Mesothelial cell of epicardium (in vitro differentiated cells): ENCODE results near the gene METTL4. TPM values are rescaled to one million over a fixed set of nuclear protein-coding genes. Genes with fewer than 3 reads are reported as not detected.
"Not testable (repeated sequence)": the region's sequence is repeated elsewhere in the genome, so short reads cannot be mapped to it uniquely, and the experiment has no call there.

Source experiments
- DNase-seq, 2 experiments: peaks; one replicate each; pipeline ENCODE4 v3.0.0; 2021; ENCODE audit warnings: low spot score in 2 of 2; ENCODE audit not compliant: unreplicated experiment in 2 of 2
- H3K27ac Mint-ChIP-seq: 2 replicates; pipeline ENCODE4 v1.8.0; 2021; ENCODE audit warnings: mixed read lengths
- H3K27me3 Mint-ChIP-seq: 2 replicates; pipeline ENCODE4 v1.8.0; 2021; ENCODE audit warnings: low read depth, mixed read lengths
- H3K36me3 Mint-ChIP-seq: 2 replicates; pipeline ENCODE4 v1.8.0; 2021; ENCODE audit warnings: mixed read lengths
- H3K4me1 Mint-ChIP-seq: 2 replicates; pipeline ENCODE4 v1.8.0; 2021; ENCODE audit warnings: mixed read lengths
- H3K4me3 Mint-ChIP-seq: 2 replicates; pipeline ENCODE4 v1.8.0; 2021; ENCODE audit warnings: mild to moderate bottlenecking, moderate library complexity, mixed read lengths
- H3K9me3 Mint-ChIP-seq: 2 replicates; pipeline ENCODE4 v1.8.0; 2021; ENCODE audit warnings: mixed read lengths
- CTCF ChIP-seq: fragments of 200-600 bp; sonication (generic); IDR thresholded peaks from one replicate; pipeline ENCODE4 v1.5.0; 2021; ENCODE audit warnings: antibody characterized with exemption; ENCODE audit not compliant: unreplicated experiment
- total RNA-seq: library from RNA; stranded (reverse); gene quantifications from 3 replicates; pipeline ENCODE4 v1.2.1, GENCODE V29; 2021

Gene METTL4
- total RNA-seq, 1 donor from 2014 or later = 10.7 TPM

GRCh38 chr18:2549462-2549861, 21.8 kb downstream of the METTL4 start:
- no peaks in the 10 kb centered on the region for H3K4me1 Mint-ChIP-seq
- H3K27ac Mint-ChIP-seq = no peak overlapping the region
- H3K9me3 Mint-ChIP-seq = no peaks in the 10 kb centered on the region
- H3K36me3 Mint-ChIP-seq = peaks cover 8% of the 10 kb centered on the region
- no peak overlapping the region for H3K4me3 Mint-ChIP-seq
- H3K27me3 Mint-ChIP-seq = no peaks in the 10 kb centered on the region
- no peak for TF ChIP-seq CTCF
- no peak for DNase-seq

GRCh38 chr18:2547477-2548087, 23.7 kb downstream of the METTL4 start:
- H3K4me1 Mint-ChIP-seq = no peaks in the 10 kb centered on the region
- H3K9me3 Mint-ChIP-seq = no peaks in the 10 kb centered on the region
- no peaks in the 10 kb centered on the region for H3K27me3 Mint-ChIP-seq
- no peak overlapping the region for H3K27ac Mint-ChIP-seq
- DNase-seq = no peak
- H3K4me3 Mint-ChIP-seq = no peak overlapping the region
- peaks cover 8% of the 10 kb centered on the region for H3K36me3 Mint-ChIP-seq
- peak; percentile 71 for TF ChIP-seq CTCF

GRCh38 chr18:2545155-2545554, 26.1 kb downstream of the METTL4 start:
- peaks cover 6% of the 10 kb centered on the region for H3K4me1 Mint-ChIP-seq
- H3K9me3 Mint-ChIP-seq = no peaks in the 10 kb centered on the region
- H3K4me3 Mint-ChIP-seq = no peak overlapping the region
- no peaks in the 10 kb centered on the region for H3K27me3 Mint-ChIP-seq
- H3K27ac Mint-ChIP-seq = no peak overlapping the region
- H3K36me3 Mint-ChIP-seq = peaks cover 2% of the 10 kb centered on the region
- no peak for TF ChIP-seq CTCF
- DNase-seq = no peak

- H3K36me3 Mint-ChIP-seq, H3K9me3 Mint-ChIP-seq, H3K4me3 Mint-ChIP-seq, H3K27ac Mint-ChIP-seq, DNase-seq, H3K27me3 Mint-ChIP-seq: not testable (repeated sequence)
- TF ChIP-seq CTCF = peak; percentile 63
- peaks cover 27% of the 10 kb centered on the region for H3K4me1 Mint-ChIP-seq
Measured at GRCh38 chr18:2541925-2542563, 29.3 kb downstream of the METTL4 start.

GRCh38 chr18:2540575-2540974, 30.7 kb downstream of the METTL4 start:
- peak overlapping the region; percentile 77 for H3K27ac Mint-ChIP-seq
- peaks cover 8% of the 10 kb centered on the region for H3K9me3 Mint-ChIP-seq
- H3K4me1 Mint-ChIP-seq = peaks cover 35% of the 10 kb centered on the region
- DNase-seq = no peak
- peaks cover 6% of the 10 kb centered on the region for H3K36me3 Mint-ChIP-seq
- no peak overlapping the region for H3K4me3 Mint-ChIP-seq
- TF ChIP-seq CTCF = no peak
- H3K27me3 Mint-ChIP-seq = no peaks in the 10 kb centered on the region
